Activated naive CD4-positive, alpha-beta T cell treated with anti-CD3 and anti-CD28 coated beads for 36 hours (primary cell): ENCODE data around the gene FBF1. TPM values are rescaled to one million over a fixed set of nuclear protein-coding genes. Genes with fewer than 3 reads are reported as not detected.
A peak's percentile ranks its signal among the peaks of the same experiment; 100 is the strongest.

Experiments
- CTCF ChIA-PET: fragments of 350-600 bp; sonication (Branson Sonifier 250); formaldehyde crosslinking; loops from one replicate; lab custom pipeline; 2021; ENCODE audit warnings: antibody characterized with exemption; lab: Charles Lee
- DNase-seq: peaks from one replicate; pipeline ENCODE4 v3.0.0-alpha.2; 2020
- H3K27ac Mint-ChIP-seq: one replicate; pipeline ENCODE4 v1.8.0; 2021; ENCODE audit warnings: mild to moderate bottlenecking, mixed read lengths
- H3K27me3 Mint-ChIP-seq: one replicate; pipeline ENCODE4 v1.8.0; 2021; ENCODE audit warnings: low read depth, mixed read lengths
- H3K36me3 Mint-ChIP-seq: one replicate; pipeline ENCODE4 v1.8.0; 2021; ENCODE audit warnings: low read depth, mixed read lengths
- H3K4me1 Mint-ChIP-seq: one replicate; pipeline ENCODE4 v1.8.0; 2021; ENCODE audit warnings: low read depth, mixed read lengths
- H3K4me3 Mint-ChIP-seq: one replicate; pipeline ENCODE4 v1.8.0; 2021; ENCODE audit warnings: mild to moderate bottlenecking, moderate library complexity, mixed read lengths
- H3K9me3 Mint-ChIP-seq: one replicate; pipeline ENCODE4 v1.8.0; 2021; ENCODE audit warnings: mixed read lengths
- intact Hi-C: fragments of 100-400 bp; cut with micrococcal nuclease; formaldehyde crosslinking; loops from one replicate; pipeline ENCODE4 v1.15.1; 2023
- total RNA-seq, 2 experiments: library from RNA; stranded (reverse); gene quantifications; one replicate each; pipeline ENCODE4 v1.2.3, GENCODE V29; 2021

Gene FBF1
- total RNA-seq, 2 experiments from 2014 or later, result 20.7 to 21.0 TPM

DNA sequence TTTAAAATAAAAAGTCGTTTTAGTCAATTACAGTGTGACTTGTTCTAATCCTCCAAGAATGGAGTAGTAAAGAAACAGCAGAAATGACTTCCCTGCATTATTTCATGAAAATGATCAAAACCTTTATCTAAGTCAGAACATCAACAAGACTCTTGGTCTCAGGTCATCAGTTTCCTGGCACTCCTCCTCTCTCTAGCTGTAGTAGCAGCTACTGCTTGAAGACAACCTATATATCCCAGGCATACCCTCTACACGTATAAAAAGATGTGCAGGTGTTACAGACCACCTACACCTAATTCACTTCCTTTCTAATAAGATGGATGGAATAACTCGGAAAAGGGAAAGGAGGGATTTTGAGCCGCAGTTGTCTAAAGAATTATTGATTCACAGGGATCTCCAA lies 1.6 kb upstream of the FBF1 start:
- CTCF ChIA-PET, result no interaction called here
- DNase-seq, result no peak
- intact Hi-C loops, result no loop called here
- Mint-ChIP-seq H3K4me1 (peaks cover 11% of the 10 kb centered on the region), H3K4me3 (no peak overlapping the region), H3K27me3 (no peaks in the 10 kb centered on the region), H3K9me3 (no peaks in the 10 kb centered on the region), H3K36me3 (peaks cover 4% of the 10 kb centered on the region), H3K27ac (no peak overlapping the region)

DNA sequence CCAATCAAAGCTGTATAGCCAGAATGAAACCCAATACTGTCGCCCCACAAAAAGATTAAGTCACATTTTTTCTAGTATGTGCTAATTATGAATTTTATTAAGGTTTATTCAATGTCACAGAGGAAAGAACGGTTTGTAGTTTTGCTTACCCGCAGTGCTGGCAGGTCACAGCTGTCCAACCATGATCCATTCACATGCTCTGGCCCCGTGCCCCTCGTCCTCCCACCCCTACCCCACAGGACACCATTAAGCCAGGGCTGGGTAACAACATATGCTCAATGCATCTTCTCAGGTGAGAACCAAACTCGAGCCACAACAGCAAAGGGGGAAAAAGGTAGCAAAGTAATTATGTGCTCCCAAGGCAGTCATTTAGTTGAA lies 589 bp upstream of the FBF1 start:
- H3K27ac Mint-ChIP-seq, result peak overlapping the region; percentile 38
- peak overlapping the region; percentile 88 for H3K4me3 Mint-ChIP-seq
- DNase-seq, result no peak
- CTCF ChIA-PET, result interaction anchor here (0.7 to 2.2 kb wide), 4 partner anchors 14 to 411 kb away, joined by 3 to 6 read pairs (median 4); no protein-coding TSS in a partner anchor
- no peaks in the 10 kb centered on the region for H3K27me3 Mint-ChIP-seq
- no peaks in the 10 kb centered on the region for H3K9me3 Mint-ChIP-seq
- intact Hi-C loops, result loop anchor here (1.0 kb wide), 3 partner anchors 36 to 413 kb away; partner anchors contain the start of genes ACOX1 and TEN1
- H3K36me3 Mint-ChIP-seq, result peaks cover 2% of the 10 kb centered on the region
- peaks cover 11% of the 10 kb centered on the region for H3K4me1 Mint-ChIP-seq

DNA sequence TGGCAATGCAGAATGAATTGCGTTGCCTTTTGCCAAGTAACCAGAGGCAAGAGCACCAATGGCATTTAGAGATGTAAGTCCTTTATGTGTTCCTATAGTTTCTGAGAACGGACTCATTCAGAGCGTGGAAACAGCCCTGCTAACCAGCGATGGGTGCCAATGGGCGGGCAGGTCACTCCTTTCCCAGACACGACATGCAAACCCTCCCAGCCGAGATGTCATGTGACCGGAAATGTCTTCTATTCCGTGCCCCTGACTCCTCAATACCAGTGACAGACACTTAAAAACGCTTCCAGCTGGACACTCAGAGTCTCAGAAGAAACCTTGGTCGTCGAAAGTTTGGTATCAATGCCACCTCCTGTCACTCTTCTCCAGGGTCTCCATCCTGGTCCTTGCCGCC lies 3.2 kb downstream of the FBF1 start:
- DNase-seq, result no peak
- CTCF ChIA-PET, result interaction anchor here (2.1 kb wide), 1 partner anchor 10 kb away, joined by 4 read pairs; no protein-coding TSS in a partner anchor
- no peaks in the 10 kb centered on the region for H3K27me3 Mint-ChIP-seq

DNA sequence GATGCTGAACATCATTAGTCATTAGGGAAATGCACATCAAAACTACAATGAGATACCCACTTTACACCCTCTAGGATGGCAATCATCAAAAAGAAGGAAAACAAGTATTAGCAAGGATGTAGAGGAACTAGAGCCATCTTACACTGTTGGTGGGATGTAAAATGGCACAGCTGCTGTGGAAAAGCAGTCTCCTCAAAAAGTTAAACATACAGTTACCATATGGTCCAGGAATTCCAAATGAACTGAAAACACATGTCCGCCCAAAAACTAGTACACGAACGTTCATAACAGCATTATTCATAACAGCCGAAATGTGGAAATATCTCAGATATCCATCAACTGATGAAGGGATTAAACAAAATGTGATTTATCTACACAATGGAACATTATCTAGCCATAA lies 7.0 kb downstream of the FBF1 start:
- Mint-ChIP-seq H3K9me3 (no peaks in the 10 kb centered on the region), H3K36me3 (peaks cover 6% of the 10 kb centered on the region), H3K4me3 (no peak overlapping the region), H3K27me3 (no peaks in the 10 kb centered on the region), H3K27ac (no peak overlapping the region), H3K4me1 (no peaks in the 10 kb centered on the region)
- intact Hi-C loops, result no loop called here
- DNase-seq, result no peak
- CTCF ChIA-PET, result no interaction called here

More for the DNA sequence above, 3.2 kb downstream of the FBF1 start:
- Mint-ChIP-seq H3K36me3 (peaks cover 5% of the 10 kb centered on the region), H3K9me3 (no peaks in the 10 kb centered on the region), H3K4me1 (peaks cover 11% of the 10 kb centered on the region), H3K27ac (no peak overlapping the region), H3K4me3 (no peak overlapping the region)
- intact Hi-C loops, result no loop called here

DNA sequence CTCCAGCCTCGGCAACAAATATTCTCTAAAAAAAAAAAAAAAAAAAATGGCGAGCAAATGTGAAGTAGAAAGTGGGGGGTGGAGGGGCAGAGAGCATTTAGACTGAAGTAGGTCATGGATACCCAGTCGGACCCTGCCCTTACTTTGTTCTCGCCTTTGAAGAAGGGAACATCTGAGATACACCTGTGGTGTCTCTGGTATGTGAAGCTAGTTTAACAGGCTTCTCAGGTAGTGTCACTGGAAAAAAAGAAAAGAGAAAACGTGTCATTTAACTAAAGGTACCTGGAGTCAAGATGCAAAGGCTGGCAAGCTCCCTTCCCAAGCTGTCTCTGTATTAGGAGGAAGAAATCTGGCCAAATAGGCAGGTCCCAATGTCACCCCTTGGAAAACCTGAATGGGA lies 8.0 kb downstream of the FBF1 start:
- H3K27ac Mint-ChIP-seq, result no peak overlapping the region
- H3K4me1 Mint-ChIP-seq, result no peaks in the 10 kb centered on the region
- no peak overlapping the region for H3K4me3 Mint-ChIP-seq
- CTCF ChIA-PET, result interaction anchor here (0.6 kb wide), 1 partner anchor 71 kb away, joined by 3 read pairs; no protein-coding TSS in a partner anchor
- H3K27me3 Mint-ChIP-seq, result no peaks in the 10 kb centered on the region
- no peak for DNase-seq
- intact Hi-C loops, result no loop called here
- no peaks in the 10 kb centered on the region for H3K9me3 Mint-ChIP-seq
- peaks cover 8% of the 10 kb centered on the region for H3K36me3 Mint-ChIP-seq

DNA sequence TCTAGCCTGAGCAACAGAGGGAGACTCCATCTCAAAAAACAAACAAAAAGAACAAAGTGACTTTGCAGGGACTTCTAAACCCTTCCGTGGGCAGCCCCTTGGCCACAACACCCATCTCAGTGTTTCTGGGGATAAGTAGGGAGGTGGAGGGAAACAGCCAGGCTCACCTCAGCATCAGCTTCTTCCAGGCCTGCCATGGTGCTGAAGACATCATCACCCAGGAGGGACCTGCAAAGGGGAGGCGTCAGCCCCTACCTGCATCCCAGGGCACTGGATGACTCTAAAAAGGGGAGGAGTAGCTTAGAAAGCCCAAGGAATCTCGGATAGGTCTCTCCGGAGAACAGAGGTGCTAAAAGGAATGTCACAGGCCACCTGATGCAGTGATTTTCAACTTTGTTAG lies 9.8 kb downstream of the FBF1 start:
- Mint-ChIP-seq H3K9me3 (no peaks in the 10 kb centered on the region), H3K4me1 (no peaks in the 10 kb centered on the region), H3K36me3 (peaks cover 11% of the 10 kb centered on the region), H3K27ac (no peak overlapping the region), H3K27me3 (no peaks in the 10 kb centered on the region), H3K4me3 (no peak overlapping the region)
- DNase-seq, result no peak
- CTCF ChIA-PET, result no interaction called here
- intact Hi-C loops, result no loop called here

DNA sequence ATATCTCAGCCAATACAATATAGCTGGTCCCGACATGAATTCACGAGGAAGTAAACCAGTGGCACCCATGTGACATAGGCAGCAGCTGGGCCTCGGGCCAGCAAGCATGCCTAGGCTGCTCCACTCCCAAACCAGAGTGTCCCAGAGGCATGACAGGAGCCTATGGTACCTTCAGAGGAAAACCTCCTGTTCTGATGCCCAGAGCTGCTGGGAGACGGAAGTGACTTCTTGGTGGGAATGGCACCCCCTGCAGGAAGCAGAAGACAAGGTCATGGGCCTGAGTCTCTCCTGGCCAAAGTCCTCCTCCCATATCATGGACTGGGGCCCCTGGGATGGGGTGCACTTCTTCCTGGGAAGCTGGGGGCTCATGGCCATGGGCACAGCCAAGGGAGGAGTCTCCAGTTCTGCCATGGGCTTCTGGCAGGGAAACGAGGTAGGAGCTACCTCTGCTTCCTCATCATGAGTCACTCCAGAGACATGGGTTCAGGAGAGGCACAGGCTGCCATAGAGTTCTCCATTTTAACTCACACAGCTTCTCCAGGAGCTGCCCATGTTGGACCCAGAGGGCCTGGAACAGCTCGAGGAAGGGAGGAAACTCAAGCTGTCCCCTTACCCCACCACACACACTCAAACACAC lies 13.4 kb downstream of the FBF1 start:
- Mint-ChIP-seq H3K36me3 (peaks cover 12% of the 10 kb centered on the region), H3K27ac (no peak overlapping the region), H3K27me3 (no peaks in the 10 kb centered on the region), H3K4me3 (no peak overlapping the region), H3K4me1 (no peaks in the 10 kb centered on the region), H3K9me3 (no peaks in the 10 kb centered on the region)
- no peak for DNase-seq
- intact Hi-C loops, result no loop called here
- CTCF ChIA-PET, result interaction anchor here (0.5 to 2.7 kb wide), 10 partner anchors 11 to 153 kb away, joined by 3 to 11 read pairs (median 4); partner anchors contain the start of gene FBF1

DNA sequence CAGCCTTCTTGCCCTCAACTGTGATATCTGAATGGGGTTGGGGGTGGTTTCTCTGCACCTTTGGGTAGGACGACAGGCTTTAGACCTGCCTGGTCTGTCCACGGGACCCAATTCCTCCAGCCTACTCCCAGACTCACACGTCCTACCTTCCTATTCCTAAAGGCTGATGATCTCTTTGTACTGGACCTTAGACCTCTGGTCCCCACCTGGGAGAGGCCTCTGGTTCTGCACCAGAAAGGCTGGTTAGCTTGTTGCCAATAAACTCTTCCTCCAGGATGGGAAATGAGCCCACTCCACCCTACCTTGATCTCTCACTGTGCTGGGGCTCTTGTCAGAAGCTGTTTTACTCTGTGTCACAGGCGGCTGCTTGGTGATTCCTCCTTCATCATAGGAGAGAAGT lies 14.4 kb downstream of the FBF1 start:
- peaks cover 12% of the 10 kb centered on the region for H3K36me3 Mint-ChIP-seq
- H3K4me1 Mint-ChIP-seq, result no peaks in the 10 kb centered on the region
- H3K4me3 Mint-ChIP-seq, result no peak overlapping the region
- H3K9me3 Mint-ChIP-seq, result no peaks in the 10 kb centered on the region
- intact Hi-C loops, result no loop called here
- no peak for DNase-seq
- CTCF ChIA-PET, result interaction anchor here (0.9 to 2.7 kb wide), 4 partner anchors 11 to 79 kb away, joined by 4 to 11 read pairs (median 6); partner anchors contain the start of gene FBF1
- no peaks in the 10 kb centered on the region for H3K27me3 Mint-ChIP-seq
- H3K27ac Mint-ChIP-seq, result no peak overlapping the region

DNA sequence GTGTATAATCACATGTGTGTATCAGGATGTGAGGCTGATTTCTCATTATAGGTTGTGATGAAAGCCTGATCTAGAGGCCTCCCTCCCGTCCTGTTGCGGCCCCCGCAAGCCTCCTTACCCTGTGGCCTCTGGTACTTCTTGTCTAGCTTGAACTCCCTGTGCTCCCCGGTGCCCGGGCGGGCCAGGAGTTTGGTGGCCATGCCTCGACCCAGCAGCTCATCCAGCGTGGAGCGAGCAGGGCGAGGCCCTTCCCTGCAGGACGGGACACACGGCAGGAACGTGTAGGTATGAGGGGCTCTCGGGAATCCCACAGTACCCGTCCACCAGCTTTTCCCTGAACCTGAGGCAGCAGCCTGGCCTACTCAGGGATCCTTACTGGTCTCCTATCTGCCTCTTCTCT lies 14.9 kb downstream of the FBF1 start:
- Mint-ChIP-seq H3K27ac (no peak overlapping the region), H3K4me3 (no peak overlapping the region), H3K9me3 (no peaks in the 10 kb centered on the region), H3K27me3 (no peaks in the 10 kb centered on the region), H3K36me3 (peaks cover 11% of the 10 kb centered on the region), H3K4me1 (no peaks in the 10 kb centered on the region)
- intact Hi-C loops, result no loop called here
- CTCF ChIA-PET, result interaction anchor here (0.6 to 2.7 kb wide), 4 partner anchors 10 to 169 kb away, joined by 4 to 11 read pairs (median 4); no protein-coding TSS in a partner anchor
- no peak for DNase-seq

DNA sequence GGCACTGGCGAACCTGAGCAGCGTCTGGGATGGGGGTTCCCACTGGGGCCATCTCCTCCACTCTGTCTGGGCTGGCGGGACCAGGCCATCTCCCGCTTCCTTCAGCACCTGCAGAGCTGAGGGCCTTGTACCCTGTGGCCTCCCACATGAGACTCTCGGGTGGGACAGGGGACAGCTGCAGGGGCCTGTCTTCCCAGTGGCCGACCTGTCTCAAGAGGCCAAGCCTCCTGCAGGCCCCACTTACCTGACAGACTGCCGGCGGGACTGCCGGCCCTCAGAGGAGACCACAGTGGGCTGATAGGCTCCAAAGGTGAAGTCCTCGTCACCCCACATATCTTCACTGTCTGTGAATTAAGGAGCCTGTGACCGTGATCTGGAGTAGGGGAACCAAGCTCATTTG lies 15.7 kb downstream of the FBF1 start:
- Mint-ChIP-seq H3K4me1 (no peaks in the 10 kb centered on the region), H3K4me3 (no peak overlapping the region), H3K36me3 (peaks cover 11% of the 10 kb centered on the region), H3K27ac (no peak overlapping the region), H3K9me3 (no peaks in the 10 kb centered on the region), H3K27me3 (no peaks in the 10 kb centered on the region)
- CTCF ChIA-PET, result interaction anchor here (1.2 kb wide), 1 partner anchor 89 kb away, joined by 4 read pairs; no protein-coding TSS in a partner anchor
- intact Hi-C loops, result no loop called here
- DNase-seq, result no peak

DNA sequence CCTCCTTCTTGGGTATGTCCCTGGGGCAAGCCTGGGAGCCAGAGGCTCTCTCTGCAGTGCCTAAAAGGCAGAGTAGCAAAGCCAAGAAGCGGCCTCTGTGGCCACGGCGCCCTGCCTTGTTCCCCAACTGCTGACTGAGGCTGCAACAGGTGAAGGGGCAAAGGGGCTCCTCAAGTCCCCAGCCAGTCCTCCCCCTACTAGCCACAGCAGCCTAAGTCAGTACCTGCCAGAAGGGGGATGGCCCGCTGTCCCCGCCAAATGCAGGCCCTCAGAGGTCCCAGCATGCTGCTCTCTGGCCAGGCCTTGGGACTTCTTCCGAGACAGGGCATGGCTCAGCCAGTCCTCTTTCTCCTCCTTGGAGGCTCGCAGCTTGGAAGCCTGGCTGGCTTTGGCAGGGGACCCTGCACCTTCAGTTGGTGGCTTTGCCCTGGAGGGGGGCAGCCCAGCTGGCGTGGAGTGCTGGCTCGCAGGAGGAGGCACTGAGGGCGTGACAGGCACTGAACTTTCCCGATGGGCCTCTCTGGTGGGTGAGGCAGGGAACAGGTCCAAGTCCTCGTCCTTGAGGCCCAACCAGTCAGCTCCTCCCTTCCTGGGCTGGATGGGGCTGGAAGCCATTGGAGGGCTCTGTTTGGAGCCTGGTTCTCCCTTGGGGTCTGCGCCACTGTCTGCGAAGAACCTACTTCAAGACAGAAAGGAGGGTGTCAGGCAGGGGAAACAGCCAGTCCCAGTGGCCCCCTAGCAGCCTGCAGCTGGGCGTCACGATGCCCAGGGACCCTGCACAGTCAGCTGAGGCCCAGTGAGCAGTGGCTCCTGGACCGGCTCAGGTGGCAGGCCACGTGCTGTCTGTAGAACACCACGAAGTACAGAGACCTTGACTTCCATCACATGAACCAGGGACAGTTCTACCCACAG lies 17.6 kb downstream of the FBF1 start:
- H3K27me3 Mint-ChIP-seq, result no peaks in the 10 kb centered on the region
- no peak overlapping the region for H3K27ac Mint-ChIP-seq
- CTCF ChIA-PET, result interaction anchor here (1.0 kb wide), 2 partner anchors 80 to 375 kb away, joined by 3 read pairs; no protein-coding TSS in a partner anchor
- no peaks in the 10 kb centered on the region for H3K4me1 Mint-ChIP-seq
- no peak for DNase-seq
- H3K4me3 Mint-ChIP-seq, result no peak overlapping the region
- H3K36me3 Mint-ChIP-seq, result peaks cover 11% of the 10 kb centered on the region
- no peaks in the 10 kb centered on the region for H3K9me3 Mint-ChIP-seq
- intact Hi-C loops, result no loop called here
